GM19324 (cell line): ENCODE data around the gene PLGRKT.
"Not testable (repeated sequence)": the region's sequence is repeated elsewhere in the genome, so short reads cannot be mapped to it uniquely, and the experiment has no call there.

Experiments
- ATAC-seq: cut with Tn5 transposase; IDR thresholded peaks from one replicate; pipeline ENCODE4 v1.9.1; 2021; ENCODE audit warnings: mild to moderate bottlenecking, moderate library complexity; ENCODE audit not compliant: unreplicated experiment, low FRiP score

The PLGRKT gene

GRCh38 chr9:5389109-5389732, 48.5 kb downstream of the PLGRKT start:
- ATAC-seq: no peak

- no peak for ATAC-seq
Measured at GRCh38 chr9:5388026-5388819, 49.5 kb downstream of the PLGRKT start.

GRCh38 chr9:5384436-5384835, 53.3 kb downstream of the PLGRKT start:
- no peak for ATAC-seq

- ATAC-seq: peak; percentile 71
Measured at GRCh38 chr9:5382479-5382878, 55.2 kb downstream of the PLGRKT start.

GRCh38 chr9:5375790-5376477, 61.8 kb downstream of the PLGRKT start:
- no peak for ATAC-seq

GRCh38 chr9:5375091-5375490, 62.6 kb downstream of the PLGRKT start:
- ATAC-seq: no peak

- ATAC-seq: peak; percentile 89
Measured at GRCh38 chr9:5364294-5365024, 73.3 kb downstream of the PLGRKT start.

- no peak for ATAC-seq
Measured at GRCh38 chr9:5361326-5362010, 76.3 kb downstream of the PLGRKT start.

- ATAC-seq: no peak
Measured at GRCh38 chr9:5360341-5360740, 77.4 kb downstream of the PLGRKT start.

- no peak for ATAC-seq
Measured at GRCh38 chr9:5357431-5358105, 80.2 kb downstream of the PLGRKT start.

GRCh38 chr9:5355817-5356216, 81.9 kb downstream of the PLGRKT start:
- no peak for ATAC-seq

GRCh38 chr9:5355226-5355625, 82.5 kb downstream of the PLGRKT start:
- no peak for ATAC-seq

- no peak for ATAC-seq
Measured at GRCh38 chr9:5354184-5354583, 83.5 kb downstream of the PLGRKT start.

GRCh38 chr9:5352637-5353248, 85.0 kb downstream of the PLGRKT start:
- ATAC-seq: no peak

- ATAC-seq: peak; percentile 100
Measured at GRCh38 chr9:5338992-5339981, 98.4 kb downstream of the PLGRKT start, which contains the start of gene RLN1. Gene RLN1, minus strand, starts transcription at chr9:5339876. Its CDS starts 130 bp downstream, at chr9:5339746.

- no peak for ATAC-seq
Measured at GRCh38 chr9:5336688-5337087, 101.0 kb downstream of the PLGRKT start.

- not testable (repeated sequence) for ATAC-seq
Measured at GRCh38 chr9:5331276-5331675, 106.4 kb downstream of the PLGRKT start.
